Activated naive CD8-positive, alpha-beta T cell treated with anti-CD3 and anti-CD28 coated beads, Interleukin-2, amount 10 ng/mL, durations not matched to agents 7 days and 5 days (primary cell): ENCODE results near the gene COLQ. TPM values are rescaled to one million over a fixed set of nuclear protein-coding genes. Genes with fewer than 3 reads are reported as not detected.

ENCODE experiments used
- ATAC-seq: fragments of 150-1000 bp; cut with Tn5 transposase; one replicate; pipeline ENCODE4 v1.10.0; 2021; ENCODE audit warnings: low read depth, moderate library complexity
- POLR2A ChIA-PET: fragments of 350-600 bp; sonication (Branson Sonifier 250); formaldehyde crosslinking; loops from one replicate; lab custom pipeline; 2021; ENCODE audit warnings: antibody characterized with exemption; lab: Charles Lee
- DNase-seq: peaks from one replicate; pipeline ENCODE4 v3.0.0; 2021
- H3K27ac Mint-ChIP-seq: one replicate; pipeline ENCODE4 v1.8.0; 2022; ENCODE audit warnings: mild to moderate bottlenecking, mixed read lengths
- H3K27me3 Mint-ChIP-seq: one replicate; pipeline ENCODE4 v1.8.0; 2022; ENCODE audit warnings: mild to moderate bottlenecking, moderate library complexity, mixed read lengths
- H3K36me3 Mint-ChIP-seq: one replicate; pipeline ENCODE4 v1.8.0; 2021; ENCODE audit warnings: mild to moderate bottlenecking, mixed read lengths
- H3K4me1 Mint-ChIP-seq: one replicate; pipeline ENCODE4 v1.8.0; 2021; ENCODE audit warnings: mixed read lengths
- H3K4me3 Mint-ChIP-seq: one replicate; pipeline ENCODE4 v1.8.0; 2022; ENCODE audit warnings: mild to moderate bottlenecking, moderate library complexity, mixed read lengths
- H3K9me3 Mint-ChIP-seq: one replicate; pipeline ENCODE4 v1.8.0; 2021; ENCODE audit warnings: mixed read lengths
- microRNA-seq: library from miRNA; unstranded; fragments of <30 nt; microRNA quantifications from one replicate; pipeline ENCODE4 v1.2.0, GENCODE V29; 2022
- total RNA-seq, 2 experiments: library from RNA; stranded (reverse); gene quantifications; one replicate each; pipeline ENCODE4 v1.2.3, GENCODE V29; 2021

The COLQ gene
- total RNA-seq, 2 experiments from 2014 or later: 3.5 to 4.1 TPM

DNA sequence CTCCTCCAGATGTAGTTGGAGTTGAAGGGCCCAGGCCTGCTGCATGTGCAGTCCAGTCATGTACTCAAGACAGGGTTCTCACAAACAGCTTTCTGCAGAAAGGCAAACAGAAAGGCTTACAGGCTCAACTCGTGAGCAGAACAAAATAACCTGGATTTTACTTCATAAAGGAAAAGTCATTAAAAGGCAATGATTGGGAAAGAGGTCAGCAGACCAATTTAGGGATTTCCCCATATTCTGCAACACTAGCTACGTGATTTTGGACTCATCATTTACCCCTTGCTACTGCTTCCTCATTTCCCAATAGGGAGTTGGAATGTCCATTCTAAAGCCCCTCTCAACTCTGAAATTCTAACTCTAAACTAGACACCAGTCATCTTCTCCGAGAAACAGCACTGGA is 112.3 kb downstream of the COLQ start:
- peaks cover 15% of the 10 kb centered on the region for H3K36me3 Mint-ChIP-seq
- H3K27ac Mint-ChIP-seq: no peak overlapping the region
- DNase-seq: no peak
- no peak for ATAC-seq
- POLR2A ChIA-PET: no interaction called here
- H3K27me3 Mint-ChIP-seq: no peaks in the 10 kb centered on the region
- H3K4me1 Mint-ChIP-seq: no peaks in the 10 kb centered on the region
- H3K4me3 Mint-ChIP-seq: no peak overlapping the region
- no peaks in the 10 kb centered on the region for H3K9me3 Mint-ChIP-seq

- Mint-ChIP-seq H3K9me3 (no peaks in the 10 kb centered on the region), H3K27ac (no peak overlapping the region), H3K36me3 (peaks cover 7% of the 10 kb centered on the region), H3K4me3 (no peak overlapping the region), H3K27me3 (no peaks in the 10 kb centered on the region), H3K4me1 (peaks cover 4% of the 10 kb centered on the region)
- ATAC-seq: no peak
- POLR2A ChIA-PET: interaction anchor here (1.3 to 1.7 kb wide), 2 partner anchors 138 to 151 kb away, joined by 4 to 5 read pairs; no protein-coding TSS in a partner anchor
- DNase-seq: no peak
Measured at GRCh38 chr3:15405448-15406050, 116.0 kb downstream of the COLQ start.

- Mint-ChIP-seq H3K27ac (no peak overlapping the region), H3K4me3 (no peak overlapping the region), H3K9me3 (no peaks in the 10 kb centered on the region), H3K4me1 (peaks cover 12% of the 10 kb centered on the region), H3K27me3 (no peaks in the 10 kb centered on the region), H3K36me3 (peaks cover 7% of the 10 kb centered on the region)
- DNase-seq: no peak
- no peak for ATAC-seq
- POLR2A ChIA-PET: interaction anchor here (1.3 to 1.7 kb wide), 2 partner anchors 137 to 152 kb away, joined by 4 to 5 read pairs; no protein-coding TSS in a partner anchor
Measured at GRCh38 chr3:15404767-15405166, 116.7 kb downstream of the COLQ start.

DNA sequence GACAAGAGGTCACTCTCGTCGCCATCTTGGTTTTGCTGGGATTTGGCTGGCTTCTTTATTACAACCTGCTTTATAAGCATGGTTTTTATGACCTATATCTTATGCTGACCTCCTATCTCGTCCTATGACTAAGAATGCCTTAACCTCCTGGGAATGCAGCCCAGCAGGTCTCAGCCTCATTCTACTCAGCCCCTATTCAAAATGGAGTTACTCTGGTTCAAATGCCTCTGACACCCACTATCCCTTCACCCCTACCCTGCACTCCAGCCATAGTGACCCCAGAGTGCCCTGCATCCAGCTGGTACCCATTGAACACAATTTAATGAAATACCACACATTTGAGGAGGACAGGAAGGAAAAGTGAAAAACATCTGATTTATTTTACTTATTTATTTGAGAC is 117.5 kb downstream of the COLQ start:
- peaks cover 5% of the 10 kb centered on the region for H3K36me3 Mint-ChIP-seq
- POLR2A ChIA-PET: no interaction called here
- ATAC-seq (no peak), DNase-seq (no peak)
- H3K27ac Mint-ChIP-seq: no peak overlapping the region
- H3K4me1 Mint-ChIP-seq: peaks cover 19% of the 10 kb centered on the region
- H3K4me3 Mint-ChIP-seq: no peak overlapping the region
- H3K9me3 Mint-ChIP-seq: no peaks in the 10 kb centered on the region
- no peaks in the 10 kb centered on the region for H3K27me3 Mint-ChIP-seq

- DNase-seq (no peak), ATAC-seq (no peak)
- H3K27me3 Mint-ChIP-seq: no peaks in the 10 kb centered on the region
- no peaks in the 10 kb centered on the region for H3K9me3 Mint-ChIP-seq
- H3K4me1 Mint-ChIP-seq: peaks cover 23% of the 10 kb centered on the region
- H3K27ac Mint-ChIP-seq: no peak overlapping the region
- peaks cover 4% of the 10 kb centered on the region for H3K36me3 Mint-ChIP-seq
- POLR2A ChIA-PET: no interaction called here
- no peak overlapping the region for H3K4me3 Mint-ChIP-seq
Measured at GRCh38 chr3:15403495-15403894, 118.0 kb downstream of the COLQ start.

GRCh38 chr3:15401936-15402335 is 119.6 kb downstream of the COLQ start:
- H3K27ac Mint-ChIP-seq: no peak overlapping the region
- H3K9me3 Mint-ChIP-seq: no peaks in the 10 kb centered on the region

More at GRCh38 chr3:15401936-15402335, 119.6 kb downstream of the COLQ start:
- POLR2A ChIA-PET: no interaction called here
- DNase-seq (no peak), ATAC-seq (no peak)
- peaks cover 26% of the 10 kb centered on the region for H3K4me1 Mint-ChIP-seq
- H3K36me3 Mint-ChIP-seq: peaks cover 8% of the 10 kb centered on the region
- no peak overlapping the region for H3K4me3 Mint-ChIP-seq
- H3K27me3 Mint-ChIP-seq: no peaks in the 10 kb centered on the region

Small RNAs within 50 kb of the gene (microRNA-seq; reads per million reads assigned to microRNA genes)
- gene MIR4270: not detected

Other genes with a start within 250 kb of the COLQ start
- 10 to 100 TPM; 12.7 to 12.9 TPM for gene SH3BP5, start 189.1 kb downstream of the COLQ start, total RNA-seq
- 10 to 100 TPM; 18.6 to 19.3 TPM for gene METTL6, start 94.2 kb downstream of the COLQ start, total RNA-seq
- gene EAF1, start 94.1 kb downstream of the COLQ start, total RNA-seq: 10 to 100 TPM; 27.9 to 31.0 TPM
- 10 to 100 TPM; 24.9 to 29.5 TPM for gene HACL1, start 79.9 kb upstream of the COLQ start, total RNA-seq
- gene BTD, start 80.0 kb upstream of the COLQ start, total RNA-seq: 1 to 10 TPM; 8.3 to 9.6 TPM